Inflammatory macrophage treated with lipopolysaccharide for 4 hours (primary cell): ENCODE measurements around the gene PAN3.

Experiments used
- DNase-seq: peaks from one replicate; pipeline ENCODE4 v3.0.0-alpha.2; 2020

The PAN3 gene

DNA sequence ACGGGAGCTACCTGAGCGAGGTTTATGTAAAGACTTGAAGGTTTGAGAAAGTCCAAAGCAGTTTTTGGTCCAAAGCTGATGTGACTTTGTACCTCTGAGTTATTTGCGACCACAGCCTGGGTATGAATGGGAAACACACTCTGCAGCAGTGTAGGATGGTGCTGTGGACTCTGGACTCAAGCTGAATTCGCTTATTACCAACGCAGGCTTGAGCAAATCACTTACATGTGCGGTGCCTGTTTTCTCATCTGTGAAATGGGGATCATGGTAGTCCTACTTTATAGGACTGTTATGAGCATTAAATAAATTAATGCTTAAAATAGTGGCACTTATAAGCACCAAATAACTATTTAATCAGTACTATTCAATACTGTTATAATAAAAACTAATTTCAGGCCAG is 176.5 kb downstream of the PAN3 start:
- no peak for DNase-seq

DNA sequence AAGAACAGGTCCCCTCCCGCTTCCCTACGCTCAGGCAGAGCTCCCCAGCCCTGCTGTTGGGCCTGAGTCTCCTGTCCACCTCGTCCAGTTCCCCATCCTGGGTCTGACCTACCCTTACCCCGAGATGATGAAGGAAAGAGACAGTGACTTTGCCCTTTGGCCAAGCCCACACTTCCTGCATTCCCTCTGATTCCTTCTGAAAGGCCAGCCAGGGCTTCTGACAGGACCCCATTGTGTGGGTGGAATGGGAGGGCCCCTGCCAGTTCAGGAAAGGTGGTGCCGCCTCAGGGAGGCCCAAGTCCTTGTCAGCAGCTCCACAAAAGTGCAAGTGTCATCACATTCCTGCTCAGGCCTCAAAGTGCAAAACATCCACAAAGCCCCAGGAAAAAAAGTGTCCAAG is 177.8 kb downstream of the PAN3 start:
- peak; percentile 30 for DNase-seq

DNA sequence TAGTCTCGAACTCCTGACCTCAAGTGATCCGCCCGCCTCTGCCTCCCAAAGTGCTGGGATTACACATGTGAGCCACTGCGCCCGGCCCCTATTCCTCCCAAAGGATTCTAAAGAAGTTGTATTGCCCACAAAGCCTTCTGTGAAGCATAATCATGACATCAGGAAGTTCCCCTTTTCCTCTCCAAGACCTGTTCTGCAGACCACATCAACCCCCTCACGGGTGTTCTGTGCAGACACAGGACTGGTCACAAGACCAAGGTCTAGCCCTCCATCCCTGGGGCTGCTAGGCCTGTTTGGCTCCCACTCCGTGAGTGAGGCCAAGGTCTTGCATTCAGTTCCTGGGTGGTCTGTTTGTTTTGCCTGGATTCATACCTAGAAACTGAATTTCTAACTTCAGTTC is 178.5 kb downstream of the PAN3 start:
- DNase-seq = peak; percentile 48

DNA sequence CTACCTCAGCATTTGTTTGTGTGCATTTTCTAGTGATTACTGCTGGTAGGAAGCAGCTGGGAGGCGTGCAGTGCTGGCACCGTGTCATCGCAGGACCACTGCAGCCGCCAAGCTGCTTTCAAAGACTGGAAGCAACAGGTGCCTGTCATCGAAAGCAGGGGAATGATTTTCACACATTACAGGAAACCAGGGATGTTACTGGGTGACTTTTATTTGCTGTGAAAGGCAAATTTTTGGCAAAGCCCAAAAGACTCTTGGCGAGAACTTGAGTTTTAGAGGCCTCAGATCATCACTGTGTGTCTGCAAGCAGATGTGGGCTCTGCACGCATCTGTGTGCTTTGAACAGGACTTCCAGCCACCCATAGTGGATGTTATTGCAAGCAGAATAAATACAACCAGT is 180.2 kb downstream of the PAN3 start:
- no peak for DNase-seq

DNA sequence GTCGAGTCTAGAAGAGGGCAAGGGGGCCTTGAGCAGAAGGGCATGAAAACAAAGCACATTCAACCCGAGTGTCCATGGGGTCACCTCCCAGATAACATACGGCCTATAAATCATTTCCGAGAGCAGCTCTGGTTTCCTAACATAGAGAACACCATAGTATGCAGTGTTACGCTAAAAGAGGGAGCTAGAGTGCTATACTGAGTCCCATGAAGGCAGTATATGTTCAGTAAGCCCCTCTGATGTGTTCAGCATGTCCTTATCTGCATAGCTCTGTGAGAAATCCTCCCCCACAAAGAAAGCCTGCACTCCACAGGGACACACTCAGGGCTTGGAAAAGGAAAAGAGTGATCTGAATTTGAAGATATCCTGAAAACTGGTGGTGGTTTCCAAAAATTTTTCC is 181.2 kb downstream of the PAN3 start:
- no peak for DNase-seq

DNA sequence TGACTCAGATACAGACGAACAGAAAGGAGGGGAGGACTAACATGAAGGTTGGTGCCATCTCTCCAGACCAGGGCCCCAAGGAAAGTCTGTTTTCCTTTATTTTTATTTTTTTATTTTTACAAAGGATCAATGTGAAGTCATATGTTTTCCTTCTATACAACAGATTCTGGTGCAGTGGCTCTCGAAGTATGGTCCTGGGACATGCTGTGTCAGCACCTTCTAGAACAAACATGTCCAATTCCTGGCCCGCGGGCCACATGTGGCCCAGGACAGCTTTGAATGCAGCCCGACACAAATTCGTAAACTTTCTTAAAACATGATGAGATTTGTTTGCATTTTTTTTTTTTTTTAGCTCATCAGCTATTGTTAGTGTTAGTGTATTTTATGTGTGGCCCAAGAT is 181.9 kb downstream of the PAN3 start:
- DNase-seq = no peak

DNA sequence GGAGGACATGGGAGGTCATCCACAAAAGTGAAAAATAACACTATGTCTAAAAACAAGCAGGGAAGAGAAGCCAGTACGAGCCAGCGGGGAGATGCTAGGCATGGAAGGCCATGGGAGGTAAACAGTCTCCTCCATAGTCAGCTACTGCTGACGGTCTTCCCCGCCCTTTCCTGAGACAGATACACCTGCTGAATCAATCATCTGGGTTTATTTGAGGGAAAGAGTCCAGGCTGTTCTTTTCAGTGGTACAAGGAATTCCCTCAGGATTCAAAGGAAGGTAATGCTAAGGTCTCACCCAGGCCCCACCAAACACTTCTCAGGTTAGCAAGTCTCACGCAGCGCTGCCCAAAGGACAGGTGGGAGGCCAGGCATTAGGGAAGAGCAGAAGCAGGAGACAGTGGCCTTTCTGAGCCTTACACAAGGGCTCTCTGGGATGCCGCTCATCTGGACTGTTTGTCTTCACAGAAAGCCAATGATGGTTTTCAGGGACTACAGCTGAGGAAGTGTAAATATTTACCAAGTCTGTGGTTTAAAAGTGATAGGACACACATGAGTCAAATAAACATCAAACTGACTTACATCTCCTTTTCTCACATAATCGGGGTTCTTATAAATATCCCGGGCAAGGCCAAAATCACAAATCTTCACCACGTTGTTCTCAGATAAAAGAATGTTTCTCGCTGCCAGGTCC is 182.7 kb downstream of the PAN3 start:
- no peak for DNase-seq

DNA sequence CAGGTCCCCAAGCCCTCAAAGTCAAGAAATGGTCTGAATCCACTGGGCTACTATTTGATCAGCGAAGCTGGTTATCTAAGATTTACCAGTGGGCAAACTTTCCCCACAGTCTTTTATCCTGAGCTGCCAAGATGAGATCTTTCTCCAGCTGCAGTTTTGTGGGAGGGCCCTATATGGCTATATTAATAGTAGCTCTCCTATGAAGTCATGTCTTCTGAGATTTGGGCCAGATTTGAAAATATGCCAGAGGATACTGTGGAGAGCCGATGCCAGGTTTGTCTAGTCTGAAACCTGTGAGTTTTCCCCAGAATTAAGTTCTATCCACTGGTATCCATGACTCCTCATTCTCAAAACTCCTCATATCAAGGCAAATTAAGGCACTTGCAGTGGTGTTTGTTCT is 183.4 kb downstream of the PAN3 start:
- DNase-seq = no peak

DNA sequence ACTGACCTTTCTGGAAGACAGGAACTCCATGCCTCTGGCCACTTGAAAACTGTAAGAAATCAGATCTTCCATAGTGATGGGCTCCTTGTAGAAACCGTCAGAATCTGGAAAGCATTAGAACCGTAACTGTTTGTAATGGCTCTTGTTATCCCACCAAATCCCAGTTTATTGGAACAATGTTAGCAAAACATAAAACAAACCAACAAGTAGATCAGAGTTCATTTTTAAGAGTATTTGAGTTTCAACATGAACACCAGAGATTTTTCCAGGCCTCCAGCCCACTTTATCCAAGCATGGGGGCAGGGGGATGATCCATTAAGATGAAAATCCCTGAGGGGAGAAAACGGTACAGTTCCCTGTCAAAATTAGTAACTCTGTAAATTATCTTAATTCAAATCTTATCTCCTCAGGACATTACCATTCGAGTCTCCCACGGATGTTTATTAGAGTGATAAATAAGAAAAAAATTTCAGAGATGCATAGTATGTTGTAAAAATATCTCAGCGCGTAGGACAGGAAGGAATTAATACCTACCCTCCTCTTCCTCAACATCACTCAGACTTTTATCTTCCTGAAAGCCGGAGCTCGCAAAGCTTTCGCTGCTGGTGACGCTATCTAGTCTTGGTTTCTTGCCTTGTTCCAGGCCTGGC is 184.0 kb downstream of the PAN3 start:
- no peak for DNase-seq

DNA sequence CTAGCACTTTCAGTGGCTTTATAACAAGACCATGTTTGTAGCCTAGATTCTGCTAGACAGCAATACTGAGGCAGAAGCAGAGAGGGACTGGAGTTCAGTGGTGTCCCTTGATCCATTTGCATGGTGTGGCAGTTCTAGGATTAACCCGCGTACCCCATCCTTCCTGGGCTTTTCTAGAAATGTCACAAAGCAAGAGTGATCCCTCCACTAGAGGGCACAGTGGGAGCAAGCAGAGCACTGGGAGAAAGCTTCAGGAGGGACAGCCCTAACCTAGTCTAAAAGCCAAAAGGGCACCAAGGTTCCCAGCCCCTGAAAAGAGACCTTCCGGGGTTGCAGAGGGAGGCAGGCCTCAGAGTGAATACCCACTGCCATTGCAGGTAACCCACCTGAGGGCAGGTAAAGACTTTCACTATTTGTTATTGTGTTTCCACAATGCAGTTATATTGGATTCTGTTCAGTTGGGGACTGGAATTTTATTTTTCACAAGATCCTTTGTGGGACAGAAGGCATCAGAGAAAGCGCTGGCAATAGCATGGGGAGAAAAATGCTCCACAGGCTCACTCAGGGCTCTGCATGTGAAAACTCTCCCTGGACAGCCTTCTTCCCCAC is 185.9 kb downstream of the PAN3 start:
- peak; percentile 72 for DNase-seq

DNA sequence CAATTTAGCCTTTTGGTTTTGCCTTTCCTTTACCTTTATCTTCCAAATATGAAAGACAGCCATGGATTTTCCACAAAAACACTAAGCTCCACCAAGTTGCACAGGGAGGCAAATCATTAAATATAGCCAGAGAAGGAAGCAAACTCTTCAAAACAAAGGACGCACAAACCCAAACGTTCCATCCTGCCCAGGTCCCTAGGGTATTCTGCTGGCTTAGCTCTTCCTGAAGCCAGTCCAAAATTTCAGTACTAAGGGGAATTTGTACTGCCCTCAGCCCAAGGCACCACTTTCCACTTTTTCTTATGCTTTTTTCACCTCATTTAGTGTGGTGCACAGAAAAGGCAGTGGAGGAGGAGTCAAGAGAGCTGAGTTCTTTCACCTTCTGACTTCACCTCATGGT is 186.7 kb downstream of the PAN3 start:
- no peak for DNase-seq

DNA sequence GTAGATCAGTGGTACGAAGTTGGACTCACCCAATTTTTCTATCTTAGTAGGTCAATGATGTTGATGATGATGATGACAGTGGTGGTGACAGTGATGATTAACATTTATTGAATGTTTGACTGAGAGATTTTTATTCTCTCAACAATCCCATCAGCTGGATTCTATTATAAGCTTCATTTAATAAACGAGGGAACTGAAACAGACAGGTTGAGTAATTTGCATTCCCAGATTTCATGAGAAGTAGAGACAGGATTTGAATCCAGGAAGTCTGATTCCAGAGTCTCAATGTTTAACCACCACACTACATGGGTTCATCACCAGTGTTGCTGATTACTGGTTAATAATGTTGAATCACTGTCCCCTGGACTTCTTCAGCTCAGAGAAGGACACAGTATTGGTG is 187.7 kb downstream of the PAN3 start:
- peak; percentile 33 for DNase-seq

DNA sequence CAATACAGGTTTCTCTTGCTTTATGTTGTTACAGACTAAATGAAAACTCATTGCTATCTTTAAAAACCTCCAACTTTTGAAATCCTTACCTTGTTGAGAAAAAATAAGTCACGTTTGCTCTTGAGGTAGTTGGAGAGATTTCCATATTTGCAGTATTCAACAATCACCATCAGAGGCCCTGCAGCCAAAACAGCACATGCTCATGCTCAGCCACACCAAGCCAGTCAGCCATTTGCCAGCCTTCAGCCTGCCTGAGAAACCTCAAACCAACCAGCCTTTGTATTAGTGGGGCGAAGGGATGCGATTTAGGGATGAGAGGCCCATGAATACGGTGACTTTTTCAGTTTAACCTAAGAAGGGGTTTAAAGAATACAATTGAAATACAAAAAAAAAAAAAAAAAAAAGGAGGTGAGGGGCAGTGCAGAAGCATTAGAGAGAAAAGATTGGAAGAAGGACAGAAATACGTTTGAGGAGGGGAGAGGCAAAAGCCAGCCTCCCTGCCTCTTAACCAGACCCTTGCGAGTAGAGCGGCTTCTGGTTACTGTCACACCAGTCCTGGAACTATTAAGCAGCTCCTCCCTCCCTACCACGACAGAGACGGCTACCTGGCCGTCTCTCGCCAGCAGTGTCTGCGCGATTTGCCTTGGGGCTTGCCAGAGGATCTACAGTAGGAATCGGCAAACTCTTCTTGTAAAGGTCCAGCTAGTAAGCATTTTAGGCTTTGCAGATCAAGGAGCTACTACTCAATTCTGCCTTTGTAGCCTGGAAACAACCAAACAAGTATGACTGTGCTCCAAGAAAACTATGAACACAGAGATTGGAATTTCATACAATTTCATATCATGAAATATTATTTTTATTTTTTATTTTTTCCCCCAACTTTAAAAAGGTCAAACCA is 189.3 kb downstream of the PAN3 start:
- no peak for DNase-seq

DNA sequence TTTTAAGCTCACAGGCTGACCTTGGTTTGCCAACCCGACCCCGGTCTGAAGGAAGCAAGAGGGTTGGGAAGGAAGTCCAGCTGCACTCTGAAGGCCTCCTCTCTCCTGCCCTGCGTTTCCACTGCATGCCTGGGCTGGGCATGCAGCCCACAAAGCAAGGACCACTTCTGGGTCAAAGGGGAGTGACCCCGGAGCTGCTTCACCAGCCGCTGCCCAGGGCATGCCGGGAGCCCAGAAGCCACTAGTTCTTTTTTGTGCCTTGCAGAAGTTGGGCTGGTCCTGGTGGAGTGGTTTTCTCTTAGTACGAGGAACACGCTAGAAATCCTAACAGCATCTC is 189.9 kb downstream of the PAN3 start:
- no peak for DNase-seq

DNA sequence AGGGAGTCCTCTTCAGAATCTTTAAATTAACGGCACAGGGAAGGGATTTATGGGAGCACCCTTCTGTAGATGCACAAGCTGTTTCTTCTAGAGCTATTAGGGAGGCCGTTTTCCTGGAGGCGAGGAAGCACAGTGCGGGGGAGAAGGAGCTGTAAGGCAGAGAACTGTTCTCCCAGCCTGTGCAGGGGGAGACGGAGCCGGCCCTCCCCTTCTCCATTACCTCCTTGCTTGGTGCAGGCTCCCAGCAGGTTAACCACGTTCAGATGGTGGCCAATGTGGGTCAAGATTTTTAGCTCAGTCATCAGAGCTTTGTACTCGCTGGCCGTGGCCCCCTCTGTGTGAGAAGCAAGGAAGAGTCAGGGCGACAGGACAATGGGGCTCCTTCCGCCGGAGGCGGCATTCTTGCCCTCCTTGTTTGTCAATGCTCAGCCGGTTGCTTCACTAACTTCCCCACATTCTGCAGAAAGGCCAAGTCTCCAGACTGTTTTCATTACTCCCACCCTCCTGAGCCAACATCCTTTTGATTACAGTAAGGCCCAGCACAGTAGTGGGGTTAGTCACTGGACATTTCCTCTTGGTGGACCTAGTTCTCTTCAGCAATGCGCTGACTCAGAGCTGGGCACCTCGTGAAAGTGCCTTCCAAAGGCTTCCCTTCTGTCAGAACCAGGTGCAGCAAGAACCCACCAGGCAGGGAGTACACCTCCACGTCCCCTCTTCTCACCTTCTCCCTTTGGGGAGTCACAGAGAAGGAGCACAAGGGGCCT is 191.2 kb downstream of the PAN3 start:
- DNase-seq = peak; percentile 96

DNA sequence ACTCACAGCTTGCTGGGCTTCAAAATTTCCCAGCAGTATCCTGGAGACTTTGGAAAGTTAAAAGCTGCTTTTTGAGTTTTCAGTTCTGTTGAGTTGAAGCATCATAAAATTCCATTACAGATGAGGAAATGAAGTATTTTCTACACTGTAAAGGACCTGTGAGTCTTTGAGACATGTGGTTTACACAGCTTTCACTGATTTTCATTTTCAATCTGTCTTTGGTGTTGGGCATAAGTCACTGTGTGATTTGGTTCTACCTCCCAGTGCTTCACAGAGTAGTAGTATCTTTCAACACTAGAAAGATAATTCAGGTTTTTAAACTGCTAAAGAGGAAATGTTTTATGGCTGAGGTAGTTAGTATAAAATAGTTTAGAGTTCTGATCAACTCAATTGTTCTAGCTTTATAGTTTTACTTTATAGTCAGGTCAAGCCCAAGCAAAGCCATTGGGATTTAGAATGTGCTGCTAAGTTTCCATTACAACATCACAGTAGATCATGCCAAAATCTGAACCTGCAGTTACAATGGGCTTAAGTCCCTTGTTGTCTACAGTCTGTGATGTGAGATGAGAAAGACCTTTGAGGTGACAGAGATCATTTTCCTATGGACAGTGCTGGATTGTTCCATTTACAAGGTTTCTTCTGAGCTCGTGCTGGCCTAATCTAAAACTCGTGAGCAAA is 195.0 kb downstream of the PAN3 start:
- no peak for DNase-seq

DNA sequence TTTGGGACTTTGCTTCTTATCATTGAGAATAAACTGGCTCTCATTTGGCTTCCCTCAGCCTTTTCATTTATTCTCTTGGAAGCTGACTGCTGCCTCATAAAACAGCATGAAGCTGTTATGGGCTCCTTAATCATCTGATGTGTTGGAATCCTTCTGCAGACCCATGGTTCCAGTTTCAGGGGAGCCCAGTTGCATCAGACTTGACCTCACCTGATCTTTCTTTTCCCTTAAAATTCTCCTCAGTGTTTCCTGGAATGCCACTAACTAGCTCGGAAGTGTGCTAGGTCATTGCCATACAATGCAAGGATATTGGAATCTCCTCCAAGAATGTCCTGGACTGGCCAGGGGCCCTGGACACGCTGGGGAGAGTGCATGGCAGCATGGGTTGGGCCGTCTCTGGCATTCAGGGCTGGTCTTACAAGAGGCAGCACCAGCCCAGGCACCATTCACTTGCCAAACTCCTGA is 197.9 kb downstream of the PAN3 start:
- no peak for DNase-seq

DNA sequence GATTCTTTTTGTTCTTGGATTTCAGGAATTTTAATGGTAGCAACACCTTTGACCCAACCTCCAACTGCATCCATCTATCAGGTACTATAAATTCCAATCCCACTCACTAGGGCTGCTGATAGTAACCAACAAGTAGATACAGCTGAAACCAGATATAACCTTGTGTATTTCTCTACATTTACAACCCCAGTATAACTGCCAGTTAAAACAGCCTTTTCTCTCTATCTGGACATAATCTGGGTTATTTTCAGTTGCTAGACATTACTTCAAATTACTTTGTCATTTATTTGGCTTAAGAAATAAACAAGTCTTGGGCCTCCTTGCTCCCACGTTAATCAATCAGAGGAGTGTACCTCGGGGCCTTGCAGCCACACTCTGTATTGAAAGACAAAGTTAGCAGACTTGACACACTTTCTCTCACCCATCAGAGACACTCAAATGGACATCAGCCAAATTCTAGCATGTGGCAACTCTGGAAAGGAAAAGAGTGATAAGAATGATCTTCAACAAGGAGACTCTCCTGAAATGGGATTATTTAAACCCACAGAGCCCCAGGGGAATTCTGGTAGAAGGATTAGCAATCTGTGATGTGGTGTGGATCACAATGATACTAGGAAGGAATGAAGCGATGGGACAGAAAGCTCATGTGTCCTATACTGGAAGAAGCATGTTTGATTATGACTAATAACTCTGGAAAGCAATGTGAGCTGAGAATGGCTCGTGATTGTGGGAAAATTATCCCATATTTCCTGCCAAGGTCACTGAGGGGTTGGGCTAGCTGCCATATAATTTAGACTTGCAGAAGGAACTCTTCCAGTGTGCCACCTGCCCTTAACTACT is 199.0 kb downstream of the PAN3 start:
- DNase-seq = no peak

DNA sequence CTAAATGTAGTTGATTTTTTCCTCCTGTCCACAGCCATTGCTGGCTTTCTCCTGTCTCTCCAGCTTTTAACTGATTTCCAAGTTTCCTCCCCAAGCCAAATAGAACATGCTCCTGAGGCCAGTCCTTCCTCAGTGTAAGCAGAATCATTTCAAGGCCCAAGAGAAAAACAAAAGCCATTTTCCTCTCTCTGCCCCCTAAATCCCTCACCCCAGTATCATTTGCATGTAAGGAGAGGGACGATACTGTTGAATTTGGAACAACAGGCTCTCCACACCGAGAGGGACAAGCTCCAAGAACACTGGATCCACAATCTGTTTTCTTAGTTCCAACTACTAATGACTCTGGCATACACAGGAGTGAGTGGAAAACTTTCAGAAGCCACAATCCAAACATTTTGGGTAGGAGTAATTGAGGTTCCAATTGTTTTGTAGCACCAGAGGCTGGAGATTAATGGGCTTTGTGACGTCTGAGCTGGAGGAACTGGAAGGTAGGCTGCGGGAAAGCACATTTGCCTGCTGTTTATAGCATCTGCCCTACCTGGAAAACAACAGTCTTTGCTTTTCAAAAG is 199.7 kb downstream of the PAN3 start:
- DNase-seq = no peak

DNA sequence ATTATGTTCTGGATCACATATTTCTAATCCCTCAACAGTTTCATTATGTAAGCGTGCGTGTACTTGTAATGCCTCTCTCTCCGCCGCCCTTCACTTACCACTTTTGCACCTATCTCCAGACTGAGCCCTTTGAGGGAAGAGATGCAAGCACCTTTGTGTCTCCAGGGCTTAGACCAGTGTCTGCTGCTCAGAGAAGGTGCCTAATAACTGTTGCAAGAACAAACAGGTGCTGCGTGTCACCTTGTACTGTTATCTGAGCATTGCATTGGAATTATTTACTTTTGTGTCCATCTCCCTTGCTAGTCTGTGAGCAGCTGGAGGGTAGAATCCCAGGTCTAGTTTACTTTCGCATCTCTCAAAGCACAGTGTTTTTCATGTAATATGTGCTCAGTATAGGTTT is 200.4 kb downstream of the PAN3 start:
- DNase-seq = no peak

DNA sequence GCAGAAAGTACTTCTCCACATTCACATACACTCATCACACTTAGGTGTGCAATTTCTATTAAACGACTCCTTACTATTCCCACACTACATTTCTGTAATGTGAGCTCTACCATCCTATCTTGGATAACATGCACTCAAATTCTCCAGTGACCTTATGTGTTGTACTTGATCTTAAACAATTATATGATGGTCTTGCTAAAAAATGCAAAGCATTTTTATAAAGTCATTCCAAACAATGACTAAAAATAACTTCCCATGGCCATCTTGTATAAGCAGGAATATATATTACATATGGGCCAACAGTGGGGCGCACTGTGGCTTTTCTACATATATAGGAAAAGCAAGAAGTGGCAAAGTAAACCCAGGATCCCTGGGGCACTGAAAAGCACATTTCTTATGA is 201.1 kb downstream of the PAN3 start:
- no peak for DNase-seq
